Measurements from ENCODE around the gene STK38.

Gene STK38

GRCh38 chr6:36563237-36563927 is 16.1 kb upstream of the STK38 start:
- DNase-seq, result no peak

- DNase-seq, result no peak
Observed at GRCh38 chr6:36560822-36561221, 13.5 kb upstream of the STK38 start.

- DNase-seq, result peak; percentile 15 to 36
Observed at GRCh38 chr6:36559011-36559793, 11.9 kb upstream of the STK38 start.

- peak in 1 of 2 donors; percentile 47 for DNase-seq
Observed at GRCh38 chr6:36556281-36556680, 9.0 kb upstream of the STK38 start.

- no peak for DNase-seq
Observed at GRCh38 chr6:36555750-36556252, 8.5 kb upstream of the STK38 start.

- no peak for DNase-seq
Observed at GRCh38 chr6:36550473-36551000, 3.3 kb upstream of the STK38 start.

GRCh38 chr6:36548401-36548743 is 1.1 kb upstream of the STK38 start:
- no peak for DNase-seq

- no peak for DNase-seq
Observed at GRCh38 chr6:36547646-36548400, 544 bp upstream of the STK38 start.

GRCh38 chr6:36546308-36546919 is 865 bp downstream of the STK38 start:
- peak in 1 of 2 donors; percentile 14 for DNase-seq

- peak in 1 of 2 donors; percentile 3 for DNase-seq
Observed at GRCh38 chr6:36545767-36546307, 1.4 kb downstream of the STK38 start.

- peak; percentile 84 to 86 for DNase-seq
Observed at GRCh38 chr6:36544228-36544627, 3.1 kb downstream of the STK38 start.

- DNase-seq, result no peak
Observed at GRCh38 chr6:36542041-36542440, 5.2 kb downstream of the STK38 start.

GRCh38 chr6:36539814-36540568 is 7.3 kb downstream of the STK38 start:
- no peak for DNase-seq

GRCh38 chr6:36536873-36537547 is 10.3 kb downstream of the STK38 start:
- DNase-seq, result no peak

GRCh38 chr6:36533321-36533720 is 14.0 kb downstream of the STK38 start:
- DNase-seq, result no peak

GRCh38 chr6:36526066-36526465 is 21.2 kb downstream of the STK38 start:
- peak in 1 of 2 donors; percentile 13 for DNase-seq

GRCh38 chr6:36525346-36525745 is 21.9 kb downstream of the STK38 start:
- no peak for DNase-seq

- no peak for DNase-seq
Observed at GRCh38 chr6:36524871-36525270, 22.4 kb downstream of the STK38 start.

GRCh38 chr6:36523936-36524499 is 23.3 kb downstream of the STK38 start:
- DNase-seq, result no peak

GRCh38 chr6:36523451-36523850 is 23.8 kb downstream of the STK38 start:
- DNase-seq, result no peak

- no peak for DNase-seq
Observed at GRCh38 chr6:36519352-36519751, 27.9 kb downstream of the STK38 start.
